Endodermal cell (in vitro differentiated cells): ENCODE data around the gene PPFIA3. TPM values are rescaled to one million over a fixed set of nuclear protein-coding genes. Genes with fewer than 3 reads are reported as not detected.
A peak's percentile ranks its signal among the peaks of the same experiment; 100 is the strongest.

Experiments
- DNase-seq: peaks from one replicate; pipeline ENCODE4 v3.0.0-alpha.2; 2017
- H3K27ac ChIP-seq: 2 replicates; pipeline ENCODE4 v1.5.1; 2013; ENCODE audit warnings: mild to moderate bottlenecking, low read depth, low read length, moderate library complexity
- H3K27me3 ChIP-seq: 2 replicates; pipeline ENCODE4 v1.6.1; 2013; ENCODE audit warnings: mild to moderate bottlenecking, low read length, moderate library complexity; ENCODE audit not compliant: insufficient read depth, control insufficient read depth, poor library complexity, severe bottlenecking
- H3K36me3 ChIP-seq: 2 replicates; pipeline ENCODE4 v1.7.0; 2013; ENCODE audit warnings: mild to moderate bottlenecking, low read length, moderate library complexity; ENCODE audit not compliant: control insufficient read depth, insufficient read depth
- H3K4me1 ChIP-seq: one replicate; pipeline ENCODE4 v1.7.0; 2013; ENCODE audit warnings: low read length; ENCODE audit not compliant: control insufficient read depth, insufficient read depth
- H3K4me3 ChIP-seq: 2 replicates; pipeline ENCODE4 v1.5.1; 2013; ENCODE audit warnings: mild to moderate bottlenecking, low read length, moderate library complexity
- H3K9ac ChIP-seq: 2 replicates; pipeline ENCODE4 v1.6.1; 2013; ENCODE audit warnings: mild to moderate bottlenecking, low read length, moderate library complexity; ENCODE audit not compliant: poor library complexity, severe bottlenecking; ENCODE audit errors: extremely low read depth
- H3K9me3 ChIP-seq: 2 replicates; pipeline ENCODE4 v1.6.1; 2013; ENCODE audit warnings: mild to moderate bottlenecking, low read length, moderate library complexity; ENCODE audit not compliant: control insufficient read depth
- H3K27ac Mint-ChIP-seq: 2 replicates; pipeline ENCODE4 v1.8.0; 2020; ENCODE audit warnings: mixed read lengths
- H3K27me3 Mint-ChIP-seq: 2 replicates; pipeline ENCODE4 v1.8.0; 2021; ENCODE audit warnings: mild to moderate bottlenecking, mixed read lengths; ENCODE audit not compliant: insufficient read depth
- H3K36me3 Mint-ChIP-seq: 2 replicates; pipeline ENCODE4 v1.8.0; 2020; ENCODE audit warnings: low read depth, mixed read lengths
- H3K4me1 Mint-ChIP-seq: 2 replicates; pipeline ENCODE4 v1.8.0; 2020; ENCODE audit warnings: mixed read lengths
- H3K4me3 Mint-ChIP-seq: 2 replicates; pipeline ENCODE4 v1.8.0; 2020; ENCODE audit warnings: mild to moderate bottlenecking, moderate library complexity, mixed read lengths
- H3K9me3 Mint-ChIP-seq: 2 replicates; pipeline ENCODE4 v1.8.0; 2020; ENCODE audit warnings: mild to moderate bottlenecking, mixed read lengths
- WGBS, 2 experiments: methylation state at CpG; one replicate each; pipeline versions ENCODE4 v1.1.5 to v1.1.7; 2013; ENCODE audit warnings: missing lambda C conversion rate in 2 of 2, mixed read lengths in 1 of 2; ENCODE audit not compliant: insufficient coverage in 1 of 2, insufficient read length in 1 of 2; 5-methylcytosine and 5-hydroxymethylcytosine counted together
- total RNA-seq, 2 donors: library from RNA; stranded (reverse); fragmentation: NEBNext Ultra II Directional in 1 of 2; extraction: Animal tissue kit (Norgen Biotek cat#: 25700) in 1 of 2; gene quantifications; 2 replicates in 1 of 2; 3 replicates in 1 of 2; pipeline ENCODE4 v1.2.1, GENCODE V29; 2021
- TF ChIP-seq, protein P1 (sequence below): fragments of 200-600 bp; sonication (generic); conservative IDR thresholded peaks from 2 replicates; pipeline ENCODE4 v1.5.0; 2021; ENCODE audit warnings: antibody characterized with exemption, mild to moderate bottlenecking

The PPFIA3 gene
- total RNA-seq, 2 donors from 2014 or later, result 7.4 to 16.5 TPM

DNA sequence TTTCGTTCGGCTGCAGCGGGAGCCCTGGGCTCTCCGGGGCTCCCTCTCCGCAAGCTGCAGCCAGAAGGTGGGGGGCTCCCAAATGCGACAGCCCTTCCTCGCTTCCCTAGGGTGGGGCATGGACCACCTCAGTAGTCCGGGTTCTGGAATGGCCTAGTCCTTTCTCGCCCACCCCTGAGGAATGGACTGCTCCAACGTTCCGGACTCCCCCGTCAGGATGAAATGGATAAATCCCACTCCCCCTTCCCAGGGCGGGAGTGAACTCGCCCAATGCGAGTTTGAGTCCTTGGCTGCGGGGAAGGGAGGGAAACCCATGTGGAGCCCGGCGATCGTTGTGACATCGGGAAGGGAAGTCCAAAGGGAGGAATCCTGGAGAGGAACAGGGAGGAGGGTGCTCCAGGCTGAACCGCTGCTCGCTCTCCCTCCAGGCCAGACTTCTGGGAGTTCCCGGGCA lies 30.3 kb downstream of the PPFIA3 start:
- H3K9me3 ChIP-seq, result no peaks in the 10 kb centered on the region
- peak overlapping the region; percentile 94 for H3K4me3 ChIP-seq
- TF ChIP-seq, protein P1, sequence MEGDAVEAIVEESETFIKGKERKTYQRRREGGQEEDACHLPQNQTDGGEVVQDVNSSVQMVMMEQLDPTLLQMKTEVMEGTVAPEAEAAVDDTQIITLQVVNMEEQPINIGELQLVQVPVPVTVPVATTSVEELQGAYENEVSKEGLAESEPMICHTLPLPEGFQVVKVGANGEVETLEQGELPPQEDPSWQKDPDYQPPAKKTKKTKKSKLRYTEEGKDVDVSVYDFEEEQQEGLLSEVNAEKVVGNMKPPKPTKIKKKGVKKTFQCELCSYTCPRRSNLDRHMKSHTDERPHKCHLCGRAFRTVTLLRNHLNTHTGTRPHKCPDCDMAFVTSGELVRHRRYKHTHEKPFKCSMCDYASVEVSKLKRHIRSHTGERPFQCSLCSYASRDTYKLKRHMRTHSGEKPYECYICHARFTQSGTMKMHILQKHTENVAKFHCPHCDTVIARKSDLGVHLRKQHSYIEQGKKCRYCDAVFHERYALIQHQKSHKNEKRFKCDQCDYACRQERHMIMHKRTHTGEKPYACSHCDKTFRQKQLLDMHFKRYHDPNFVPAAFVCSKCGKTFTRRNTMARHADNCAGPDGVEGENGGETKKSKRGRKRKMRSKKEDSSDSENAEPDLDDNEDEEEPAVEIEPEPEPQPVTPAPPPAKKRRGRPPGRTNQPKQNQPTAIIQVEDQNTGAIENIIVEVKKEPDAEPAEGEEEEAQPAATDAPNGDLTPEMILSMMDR, result no peak
- 0 to 1% methylated on average over 10 to 23 of the region's 23 CpGs for WGBS, 2 experiments
- peaks cover 6% of the 10 kb centered on the region for H3K4me1 ChIP-seq
- peaks cover 4% of the 10 kb centered on the region for H3K9me3 Mint-ChIP-seq
- H3K27me3 Mint-ChIP-seq, result peaks cover 38% of the 10 kb centered on the region
- peaks cover 14% of the 10 kb centered on the region for H3K27me3 ChIP-seq
- DNase-seq, result peak; percentile 93
- peak overlapping the region; percentile 57 for H3K9ac ChIP-seq
- H3K36me3 Mint-ChIP-seq, result no peaks in the 10 kb centered on the region
- H3K4me3 Mint-ChIP-seq, result peak overlapping the region; percentile 75
- peak overlapping the region; percentile 94 for H3K27ac ChIP-seq
- H3K36me3 ChIP-seq, result no peaks in the 10 kb centered on the region
- peaks cover 12% of the 10 kb centered on the region for H3K4me1 Mint-ChIP-seq
- H3K27ac Mint-ChIP-seq, result peak overlapping the region; percentile 89

DNA sequence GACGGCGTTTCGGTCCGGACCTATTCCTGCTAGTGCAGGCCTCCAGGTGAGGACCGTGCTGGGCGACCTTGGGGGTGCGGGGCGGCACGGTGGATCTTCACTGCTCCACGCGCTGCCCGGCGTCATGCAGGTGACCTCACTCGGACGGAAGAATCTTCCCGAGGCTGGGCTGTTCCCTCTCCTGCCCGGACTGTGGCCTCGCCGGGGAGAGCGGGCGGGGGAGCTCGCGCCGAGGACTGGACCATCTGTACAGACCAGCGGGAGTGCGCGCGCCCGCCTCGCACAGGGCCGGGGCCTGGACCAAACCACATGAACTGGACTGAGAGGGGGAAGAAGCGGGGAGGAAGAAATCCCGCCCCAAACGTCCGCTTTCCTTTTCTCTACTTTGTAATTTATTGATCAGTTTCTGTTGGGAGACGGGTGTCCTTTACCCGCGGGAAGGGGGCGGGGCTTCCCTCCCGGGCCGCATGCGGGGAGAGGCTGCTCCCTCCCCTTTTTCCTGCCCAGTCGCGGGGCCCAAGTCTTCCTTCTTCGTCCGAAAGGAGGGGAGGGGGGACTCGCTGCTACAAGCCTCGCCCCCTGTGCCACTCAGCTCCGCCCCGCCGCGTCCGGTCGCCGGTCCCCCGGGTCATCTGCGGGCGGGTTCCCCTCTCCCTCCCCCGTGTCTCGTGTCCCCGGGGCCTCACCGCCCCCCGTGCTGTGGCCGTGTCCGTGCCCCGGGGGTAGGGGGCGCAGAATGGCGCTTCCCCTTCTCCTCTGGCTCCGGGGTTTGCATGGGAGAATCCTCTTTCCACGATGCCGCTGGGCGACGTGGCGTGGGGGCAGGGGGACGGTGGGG lies 31.0 kb downstream of the PPFIA3 start:
- Mint-ChIP-seq H3K36me3 (no peaks in the 10 kb centered on the region), H3K27me3 (peaks cover 44% of the 10 kb centered on the region), H3K4me3 (peak overlapping the region; percentile 75), H3K4me1 (peaks cover 12% of the 10 kb centered on the region), H3K27ac (peak overlapping the region; percentile 89), H3K9me3 (peaks cover 4% of the 10 kb centered on the region)
- WGBS, 2 experiments, result 0% methylated on average over 20 to 73 of the region's 75 CpGs
- H3K4me3 ChIP-seq, result peak overlapping the region; percentile 94
- peaks cover 14% of the 10 kb centered on the region for H3K27me3 ChIP-seq
- no peaks in the 10 kb centered on the region for H3K9me3 ChIP-seq
- peak overlapping the region; percentile 94 for H3K27ac ChIP-seq
- H3K4me1 ChIP-seq, result peaks cover 6% of the 10 kb centered on the region
- TF ChIP-seq, protein P1, result no peak
- no peaks in the 10 kb centered on the region for H3K36me3 ChIP-seq
- peak; percentile 93 for DNase-seq
- H3K9ac ChIP-seq, result peak overlapping the region; percentile 57

DNA sequence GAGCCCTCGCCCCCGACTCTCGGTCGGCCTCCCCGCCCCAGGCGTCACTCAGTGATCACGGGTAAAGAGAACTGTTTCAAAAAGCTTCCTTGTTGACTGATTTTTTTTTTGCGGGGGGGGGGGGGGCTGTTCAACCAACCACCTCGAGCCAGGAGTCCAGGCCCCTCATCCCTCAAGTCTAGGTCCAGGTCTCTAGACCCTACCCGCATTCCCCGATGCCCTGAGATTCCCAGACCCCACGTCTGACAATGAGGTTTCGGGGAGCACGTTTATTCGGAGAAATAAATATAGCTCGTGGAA lies 31.6 kb downstream of the PPFIA3 start:
- H3K27ac Mint-ChIP-seq, result no peak overlapping the region
- H3K4me3 Mint-ChIP-seq, result peak overlapping the region; percentile 75
- Histone ChIP-seq H3K27me3 (peaks cover 14% of the 10 kb centered on the region), H3K9ac (no peak overlapping the region), H3K9me3 (no peaks in the 10 kb centered on the region), H3K4me3 (peak overlapping the region; percentile 94), H3K4me1 (peaks cover 6% of the 10 kb centered on the region), H3K36me3 (no peaks in the 10 kb centered on the region), H3K27ac (no peak overlapping the region)
- H3K4me1 Mint-ChIP-seq, result peaks cover 15% of the 10 kb centered on the region
- TF ChIP-seq, protein P1, result no peak
- peaks cover 50% of the 10 kb centered on the region for H3K27me3 Mint-ChIP-seq
- H3K36me3 Mint-ChIP-seq, result no peaks in the 10 kb centered on the region
- WGBS, 2 experiments, result 16 to 57% methylated on average over 4 to 15 of the region's 16 CpGs
- DNase-seq, result no peak
- H3K9me3 Mint-ChIP-seq, result peaks cover 4% of the 10 kb centered on the region
